Lower lobe of right lung (tissue), 2 donors: ENCODE results near the gene PGBD5. TPM values are rescaled to one million over a fixed set of nuclear protein-coding genes. Genes with fewer than 3 reads are reported as not detected.

ENCODE experiments used
- ATAC-seq, 2 donors: fragments of 200-7000 bp; cut with Tn5 transposase; one replicate each; pipeline ENCODE4 v1.9.1; 2020 to 2022; ENCODE audit warnings: mild to moderate bottlenecking in 2 of 2, moderate library complexity in 2 of 2
- DNase-seq: peaks from one replicate; pipeline ENCODE4 v3.0.0-alpha.2; 2020
- H3K27ac ChIP-seq: fragments of 200-600 bp; one replicate; pipeline ENCODE4 v1.8.0; 2022
- H3K27me3 ChIP-seq: fragments of 200-600 bp; one replicate; pipeline ENCODE4 v1.8.0; 2022; ENCODE audit warnings: low read depth
- H3K36me3 ChIP-seq: fragments of 200-600 bp; one replicate; pipeline ENCODE4 v1.8.0; 2022; ENCODE audit warnings: mild to moderate bottlenecking
- H3K4me1 ChIP-seq: fragments of 200-600 bp; one replicate; pipeline ENCODE4 v1.8.0; 2022
- H3K4me3 ChIP-seq: fragments of 200-600 bp; one replicate; pipeline ENCODE4 v1.8.0; 2022; ENCODE audit warnings: mild to moderate bottlenecking
- H3K9me3 ChIP-seq: fragments of 200-600 bp; one replicate; pipeline ENCODE4 v1.8.0; 2022
- CTCF ChIP-seq: fragments of 200-600 bp; IDR thresholded peaks from one replicate; pipeline ENCODE4 v1.8.0; 2022; ENCODE audit warnings: antibody characterized with exemption, mild to moderate bottlenecking
- intact Hi-C: fragments of 100-400 bp; cut with DNase I; formaldehyde crosslinking; loops from one replicate; pipeline ENCODE4 v1.11.0; 2022
- total RNA-seq: library from RNA; stranded (reverse); fragmentation: NEBNext Ultra II Directional; extraction: Animal tissue kit (Norgen Biotek cat#: 25700); gene quantifications from one replicate; pipeline ENCODE4 v1.2.1, GENCODE V29; 2021
- donor health status: DM: no; HTN: yes; CAD: no; lungs with severe emphysema.

The PGBD5 gene
- total RNA-seq, 1 donor from 2014 or later = 2.3 TPM

- H3K9me3 ChIP-seq = no peaks in the 10 kb centered on the region
- no peak overlapping the region for H3K27ac ChIP-seq
- H3K36me3 ChIP-seq = no peaks in the 10 kb centered on the region
- TF ChIP-seq CTCF = no peak
- ATAC-seq (peak; percentile 21 to 36), DNase-seq (no peak)
- no peaks in the 10 kb centered on the region for H3K4me1 ChIP-seq
- intact Hi-C loops = no loop called here
- peaks cover 5% of the 10 kb centered on the region for H3K27me3 ChIP-seq
- no peak overlapping the region for H3K4me3 ChIP-seq
These were observed 134.2 kb downstream of the PGBD5 start for GRCh38 chr1:230291731-230292620.

- DNase-seq = no peak
- ATAC-seq = no peak
- intact Hi-C loops = no loop called here
These were observed 136.8 kb downstream of the PGBD5 start for GRCh38 chr1:230289350-230289644.

GRCh38 chr1:230288641-230289349 is 137.3 kb downstream of the PGBD5 start:
- DNase-seq (no peak), ATAC-seq (no peak)
- no peaks in the 10 kb centered on the region for H3K9me3 ChIP-seq
- H3K4me1 ChIP-seq = no peaks in the 10 kb centered on the region
- peaks cover 10% of the 10 kb centered on the region for H3K27me3 ChIP-seq
- no peak overlapping the region for H3K27ac ChIP-seq
- no peaks in the 10 kb centered on the region for H3K36me3 ChIP-seq
- intact Hi-C loops = no loop called here
- TF ChIP-seq CTCF = no peak
- H3K4me3 ChIP-seq = no peak overlapping the region

More at GRCh38 chr1:230289350-230289644, 136.8 kb downstream of the PGBD5 start:
- Histone ChIP-seq H3K27ac (no peak overlapping the region), H3K4me1 (no peaks in the 10 kb centered on the region), H3K36me3 (no peaks in the 10 kb centered on the region), H3K4me3 (no peak overlapping the region), H3K9me3 (no peaks in the 10 kb centered on the region), H3K27me3 (peaks cover 10% of the 10 kb centered on the region)
- TF ChIP-seq CTCF = no peak

- H3K9me3 ChIP-seq = no peaks in the 10 kb centered on the region
- H3K4me3 ChIP-seq = no peak overlapping the region
- no peaks in the 10 kb centered on the region for H3K36me3 ChIP-seq
- DNase-seq (peak; percentile 34), ATAC-seq (no peak)
- peaks cover 10% of the 10 kb centered on the region for H3K27me3 ChIP-seq
- no peak overlapping the region for H3K27ac ChIP-seq
- intact Hi-C loops = no loop called here
- no peaks in the 10 kb centered on the region for H3K4me1 ChIP-seq
- TF ChIP-seq CTCF = no peak
These were observed 138.3 kb downstream of the PGBD5 start for GRCh38 chr1:230287674-230288315.

GRCh38 chr1:230286890-230287269 is 139.3 kb downstream of the PGBD5 start:
- intact Hi-C loops = no loop called here
- Histone ChIP-seq H3K4me1 (no peaks in the 10 kb centered on the region), H3K36me3 (no peaks in the 10 kb centered on the region), H3K4me3 (no peak overlapping the region), H3K27me3 (peaks cover 6% of the 10 kb centered on the region), H3K9me3 (no peaks in the 10 kb centered on the region), H3K27ac (no peak overlapping the region)
- TF ChIP-seq CTCF = no peak
- peak; percentile 28 for DNase-seq
- no peak for ATAC-seq
